Gastrocnemius medialis (tissue), 4 donors: ENCODE results near the gene SLC49A4.

ENCODE experiments used
- CTCF ChIP-seq, 5 experiments: fragments of 450-650 bp in 3 of 5; fragments of 200-600 bp in 2 of 5; sonication (generic) in 2 of 5; IDR thresholded peaks in 4 of 5; conservative IDR thresholded peaks in 1 of 5; 1 replicate in 4 of 5; 2 replicates in 1 of 5; pipeline ENCODE4 v1.5.1; 2016 to 2019; ENCODE audit warnings: antibody characterized with exemption in 5 of 5, mild to moderate bottlenecking in 3 of 5, moderate library complexity in 3 of 5
- POLR2A ChIP-seq, 2 donors: fragments of 450-650 bp; IDR thresholded peaks; one replicate each; pipeline ENCODE4 v1.6.1; 2017; ENCODE audit warnings: antibody characterized with exemption in 2 of 2, mild to moderate bottlenecking in 2 of 2, moderate library complexity in 2 of 2

GRCh38 chr3:122893282-122893681 lies 98.4 kb downstream of the SLC49A4 start:
- no peak for TF ChIP-seq CTCF (IDR thresholded peaks at IDR 0.05 in 4 of 5, conservative IDR thresholded peaks at IDR 0.05 in 1 of 5)
- TF ChIP-seq POLR2A (IDR thresholded peaks at IDR 0.05): no peak
